OCI-LY1 (cell line): Measurements from ENCODE around the gene LCE5A.
A peak's percentile ranks its signal among the peaks of the same experiment; 100 is the strongest.

Source experiments
- CTCF ChIP-seq: fragments of 200-600 bp; sonication (generic), shearing (Covaris generic); IDR thresholded peaks from 2 replicates; pipeline ENCODE4 v1.5.1; 2017; ENCODE audit warnings: mild to moderate bottlenecking, antibody characterized with exemption, low read length, moderate library complexity, mixed read lengths
- EZH2 ChIP-seq: fragments of 200-600 bp; sonication (generic), shearing (Covaris generic); IDR thresholded peaks from 2 replicates; pipeline ENCODE4 v1.8.0; 2017; ENCODE audit warnings: borderline replicate concordance, mixed run types, mild to moderate bottlenecking, antibody characterized with exemption, low read length, moderate library complexity, mixed read lengths

- TF ChIP-seq CTCF = peak; percentile 80
- no peak for TF ChIP-seq EZH2
These were observed 22.8 kb downstream of the LCE5A start for GRCh38 chr1:152533327-152533938.
